HG03521 (cell line): ENCODE data around the gene PTGFRN.

Experiments
- ATAC-seq: cut with Tn5 transposase; IDR thresholded peaks from one replicate; pipeline ENCODE4 v1.9.1; 2021; ENCODE audit warnings: mild to moderate bottlenecking, moderate library complexity; ENCODE audit not compliant: unreplicated experiment

The PTGFRN gene

DNA sequence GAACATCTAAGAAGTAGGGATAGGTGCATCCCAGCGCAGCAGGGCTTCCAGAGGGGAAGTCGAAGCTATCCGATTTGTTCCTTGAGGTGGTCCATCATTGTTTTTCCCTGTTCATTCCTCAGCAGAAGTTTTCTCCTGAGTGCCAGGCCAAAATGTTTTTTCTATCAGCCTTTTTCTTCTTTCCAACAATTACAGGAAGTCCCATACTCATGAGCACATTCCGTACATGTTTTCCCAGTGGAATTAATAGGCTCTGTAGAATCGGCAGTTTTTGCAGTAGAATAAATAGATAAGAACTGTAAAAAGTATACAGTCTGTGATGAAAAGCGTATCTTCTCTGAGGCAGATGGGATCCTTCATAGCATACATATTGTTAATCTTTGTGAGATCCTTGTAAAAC, 116.6 kb downstream of the PTGFRN start:
- no peak for ATAC-seq

DNA sequence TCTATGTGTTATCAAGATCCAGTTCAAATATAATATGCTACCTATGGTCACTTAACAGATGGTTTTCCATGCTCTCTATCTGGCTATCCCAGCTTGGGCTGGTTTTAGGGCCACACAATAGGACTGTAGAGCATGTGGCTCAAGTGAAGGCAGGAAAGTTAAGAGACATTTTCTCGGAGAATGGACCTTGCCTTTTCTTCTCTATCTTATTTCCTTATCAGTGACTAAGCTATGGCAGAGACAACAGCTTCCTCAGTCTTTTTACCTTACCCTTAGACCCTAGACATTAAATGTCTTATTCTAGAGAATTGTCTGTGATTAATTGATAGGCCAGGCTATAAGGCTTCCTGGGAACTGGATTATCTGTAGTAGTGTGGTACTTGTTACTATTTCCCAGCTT, 120.0 kb downstream of the PTGFRN start:
- no peak for ATAC-seq

DNA sequence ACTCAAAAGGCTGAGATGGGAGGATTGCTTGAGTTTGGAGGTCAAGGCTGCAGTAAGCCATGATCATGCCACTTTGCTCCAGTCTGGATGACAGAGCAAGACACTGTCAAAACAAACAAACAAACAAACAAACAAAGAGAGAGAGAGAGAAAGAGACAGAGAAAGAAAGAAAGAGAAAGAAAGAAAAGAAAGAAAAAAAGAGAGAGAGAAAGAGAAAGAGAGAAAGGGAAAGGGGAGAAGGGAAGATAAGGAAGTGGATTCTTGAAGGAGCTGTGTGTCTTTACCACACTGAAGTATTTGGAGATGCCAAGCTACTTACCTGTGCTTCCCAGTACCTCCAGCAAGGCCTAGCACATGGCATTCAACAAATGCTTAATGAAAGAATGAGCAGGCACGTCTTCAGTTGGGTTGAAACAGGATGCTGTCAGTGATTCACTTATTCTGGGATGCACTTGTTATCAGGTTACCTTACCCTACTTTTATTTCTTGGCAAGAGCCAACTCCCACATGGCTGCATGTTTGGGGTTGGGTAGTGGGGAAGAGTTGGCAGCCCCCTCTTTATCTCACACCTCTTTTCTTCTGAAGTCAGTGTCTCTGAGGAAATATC, 120.7 kb downstream of the PTGFRN start:
- no peak for ATAC-seq

DNA sequence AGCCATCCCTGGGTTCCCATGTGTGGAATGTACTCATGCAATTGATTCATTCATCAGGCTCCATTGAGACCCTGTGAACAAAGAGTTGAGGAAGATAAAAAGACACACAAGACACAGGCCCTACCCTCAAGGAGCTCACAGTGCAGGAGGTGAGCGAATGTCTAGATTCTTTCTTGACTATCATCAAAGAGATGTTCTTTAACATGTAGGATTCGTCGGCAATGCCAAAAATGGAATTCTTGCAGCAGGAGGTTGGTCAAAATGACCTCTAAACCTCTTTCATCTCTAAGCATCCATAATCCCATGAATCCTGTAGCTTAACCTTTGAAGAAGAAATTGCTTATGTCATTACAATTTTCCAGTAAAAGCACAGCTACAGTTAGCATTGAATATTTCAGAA, 122.5 kb downstream of the PTGFRN start:
- ATAC-seq, result no peak

DNA sequence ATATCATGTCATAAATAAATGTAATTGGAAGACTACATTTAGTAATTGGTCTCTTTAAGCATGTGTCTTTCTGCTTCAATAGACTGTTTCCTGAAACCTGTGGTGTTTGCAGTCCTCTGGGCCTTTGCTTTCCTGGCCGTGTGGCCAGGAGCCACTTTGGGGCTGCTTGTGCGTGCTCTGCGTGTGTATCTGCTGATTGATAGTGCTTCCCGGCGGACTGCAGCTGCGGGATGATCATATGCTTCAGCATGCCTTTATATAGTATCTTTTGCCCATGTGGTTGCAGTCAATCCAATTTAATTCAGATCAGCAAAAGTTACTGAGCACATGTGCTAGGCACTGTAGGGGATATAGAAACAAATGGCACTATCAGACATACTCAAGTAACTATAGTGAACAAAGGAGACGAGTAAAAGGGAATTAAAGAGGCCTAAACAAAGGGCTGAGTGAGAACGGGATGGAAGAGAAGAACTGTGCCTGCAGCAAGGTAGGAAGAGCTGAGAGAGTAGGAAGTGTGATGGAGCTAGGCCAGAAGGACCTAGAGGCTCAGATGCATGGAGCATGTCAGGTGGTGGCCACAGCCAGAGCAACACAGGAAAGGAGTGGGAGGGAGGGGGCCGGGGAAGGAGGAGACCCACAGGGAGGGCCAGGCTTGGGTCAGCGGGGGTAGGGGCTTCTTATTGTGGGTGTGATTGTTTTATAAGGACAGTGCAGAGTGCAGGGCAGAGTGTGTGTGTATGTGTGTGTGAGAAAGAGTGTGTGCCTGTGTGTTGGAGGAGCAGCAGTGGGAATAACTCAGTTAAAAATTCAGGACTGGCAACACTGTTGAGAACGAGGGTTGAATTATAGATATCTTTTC, 123.2 kb downstream of the PTGFRN start:
- no peak for ATAC-seq

DNA sequence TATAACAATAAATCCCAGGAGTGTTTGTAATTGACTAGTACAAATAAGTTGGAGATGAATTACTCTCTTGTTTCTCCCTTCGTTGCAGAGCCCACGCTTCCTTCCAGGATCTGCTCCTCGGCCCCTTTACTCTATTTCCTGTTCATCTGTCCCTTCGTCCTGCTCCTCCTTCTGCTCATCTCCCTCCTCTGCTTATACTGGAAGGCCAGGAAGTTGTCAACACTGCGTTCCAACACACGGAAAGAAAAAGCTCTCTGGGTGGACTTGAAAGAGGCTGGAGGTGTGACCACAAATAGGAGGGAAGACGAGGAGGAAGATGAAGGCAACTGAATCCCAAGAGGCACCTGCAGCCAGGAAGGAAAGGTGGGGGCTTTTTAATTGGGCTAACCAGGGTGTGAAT, 124.1 kb downstream of the PTGFRN start:
- ATAC-seq, result no peak

DNA sequence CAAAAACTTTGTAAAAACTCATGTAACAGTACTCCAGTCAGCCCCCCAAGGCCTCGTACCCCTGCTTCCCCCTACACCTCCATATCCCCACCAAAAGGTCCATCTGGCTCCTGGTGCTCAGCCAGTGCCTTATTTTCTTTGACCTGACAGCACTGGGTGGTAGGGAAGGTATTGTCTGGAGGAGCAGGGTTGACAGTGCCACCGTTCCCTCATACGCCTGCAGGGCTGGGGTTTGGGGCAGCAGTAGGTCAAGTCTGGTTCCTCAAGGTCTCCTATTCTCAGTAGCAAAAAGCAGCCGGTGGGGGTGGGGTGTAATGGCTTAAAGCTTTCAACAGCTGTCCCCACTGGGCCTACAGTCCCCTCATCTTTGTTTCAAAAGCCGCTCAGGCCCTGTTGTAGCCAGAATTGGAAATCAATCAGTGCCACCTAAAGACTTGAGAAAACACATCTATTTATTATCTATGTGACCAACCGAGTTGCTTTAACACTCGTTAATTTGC, 125.1 kb downstream of the PTGFRN start:
- no peak for ATAC-seq

DNA sequence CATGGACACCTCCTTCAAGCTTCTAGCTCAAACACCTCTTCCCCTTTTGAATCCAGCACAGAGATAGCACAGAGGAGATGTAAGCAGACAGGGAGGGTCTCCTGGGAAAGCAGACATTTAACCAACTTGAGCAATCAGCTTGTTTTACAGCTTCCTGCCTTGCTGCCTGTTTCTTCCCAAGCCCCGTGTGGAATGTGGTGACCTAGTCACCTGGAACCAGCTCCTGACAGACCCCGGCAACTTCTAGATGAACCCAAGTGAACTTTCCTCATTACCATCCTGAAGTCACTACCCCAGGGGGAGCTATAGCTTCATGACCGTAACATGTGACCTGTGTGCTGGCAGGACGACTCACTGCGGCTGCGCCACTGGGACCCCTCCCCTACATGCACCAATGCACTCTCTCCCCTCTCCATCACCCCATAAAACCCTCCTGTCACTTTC, 126.3 kb downstream of the PTGFRN start:
- no peak for ATAC-seq

DNA sequence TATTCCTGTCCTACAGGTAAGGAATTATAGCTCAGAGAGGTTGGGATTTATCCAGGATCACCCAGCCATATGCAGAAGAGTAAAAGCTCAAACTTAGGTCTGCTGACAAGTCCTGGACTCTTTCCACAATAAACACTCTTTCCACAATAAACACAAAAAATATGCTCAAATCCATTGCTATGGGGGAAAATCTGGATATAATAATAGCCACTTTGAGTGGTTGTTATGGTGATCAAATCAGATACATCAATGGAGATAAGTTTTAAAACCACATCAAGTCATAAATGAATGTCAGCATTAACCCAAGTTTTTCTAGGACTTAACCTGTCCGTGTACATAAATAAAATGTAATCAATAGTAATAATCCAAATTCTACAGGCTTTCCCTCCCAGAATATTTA, 128.1 kb downstream of the PTGFRN start:
- ATAC-seq, result no peak

DNA sequence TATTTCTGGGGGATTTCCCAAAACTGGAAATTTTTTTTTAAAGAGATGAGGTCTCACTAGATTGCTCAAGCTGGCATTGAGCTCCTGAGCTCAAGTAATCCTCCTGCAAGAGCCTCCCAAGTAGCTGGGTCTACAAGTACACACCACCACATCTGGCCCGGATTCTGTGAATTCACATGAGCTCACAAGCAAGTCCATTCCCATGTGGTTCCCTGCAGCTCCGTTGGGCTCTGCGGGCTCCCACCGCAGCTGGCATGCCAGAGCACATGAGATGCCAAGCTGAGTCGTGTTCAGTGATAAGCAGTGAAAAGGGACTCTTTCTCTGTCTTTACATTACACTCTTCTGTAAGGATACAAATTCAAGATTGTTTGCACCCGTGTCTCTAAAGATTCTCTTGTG, 128.5 kb downstream of the PTGFRN start:
- ATAC-seq, result no peak
